ENCODE results near the gene CENPB. TPM values are rescaled to one million over a fixed set of nuclear protein-coding genes. Genes with fewer than 3 reads are reported as not detected.

Gene CENPB
- total RNA-seq, 4 donors from 2014 or later: 72.8 to 109 (median 100) TPM

DNA sequence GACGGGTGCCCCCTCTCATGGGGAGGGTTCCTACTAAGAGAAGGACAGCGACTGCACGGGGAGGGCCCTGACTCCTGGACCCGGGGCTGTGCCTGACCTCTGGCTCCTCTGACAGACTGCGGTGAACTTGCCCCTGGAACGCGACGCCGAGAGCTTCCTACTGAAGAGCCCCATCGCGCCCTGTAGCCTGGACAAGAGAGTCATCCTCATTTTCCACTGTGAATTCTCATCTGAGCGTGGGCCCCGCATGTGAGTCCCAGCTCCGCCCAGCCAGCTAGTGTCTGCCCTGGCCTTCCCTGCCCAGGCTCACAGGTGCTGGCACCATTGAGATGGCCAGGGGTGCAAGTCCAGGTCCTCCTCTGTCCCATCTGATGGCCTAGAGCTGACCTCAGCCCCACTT lies 16.7 kb upstream of the CENPB start:
- DNase-seq (ENCODE audit: low spot score in 2 of 2): no peak
- peak overlapping the region in 2 of 4 donors; percentile 20 to 38 for H3K27ac ChIP-seq
- no peak for TF ChIP-seq EP300 (IDR thresholded peaks at IDR 0.05)
- TF ChIP-seq POLR2A (IDR thresholded peaks at IDR 0.05): no peak
- TF ChIP-seq, protein P1, sequence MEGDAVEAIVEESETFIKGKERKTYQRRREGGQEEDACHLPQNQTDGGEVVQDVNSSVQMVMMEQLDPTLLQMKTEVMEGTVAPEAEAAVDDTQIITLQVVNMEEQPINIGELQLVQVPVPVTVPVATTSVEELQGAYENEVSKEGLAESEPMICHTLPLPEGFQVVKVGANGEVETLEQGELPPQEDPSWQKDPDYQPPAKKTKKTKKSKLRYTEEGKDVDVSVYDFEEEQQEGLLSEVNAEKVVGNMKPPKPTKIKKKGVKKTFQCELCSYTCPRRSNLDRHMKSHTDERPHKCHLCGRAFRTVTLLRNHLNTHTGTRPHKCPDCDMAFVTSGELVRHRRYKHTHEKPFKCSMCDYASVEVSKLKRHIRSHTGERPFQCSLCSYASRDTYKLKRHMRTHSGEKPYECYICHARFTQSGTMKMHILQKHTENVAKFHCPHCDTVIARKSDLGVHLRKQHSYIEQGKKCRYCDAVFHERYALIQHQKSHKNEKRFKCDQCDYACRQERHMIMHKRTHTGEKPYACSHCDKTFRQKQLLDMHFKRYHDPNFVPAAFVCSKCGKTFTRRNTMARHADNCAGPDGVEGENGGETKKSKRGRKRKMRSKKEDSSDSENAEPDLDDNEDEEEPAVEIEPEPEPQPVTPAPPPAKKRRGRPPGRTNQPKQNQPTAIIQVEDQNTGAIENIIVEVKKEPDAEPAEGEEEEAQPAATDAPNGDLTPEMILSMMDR (IDR thresholded peaks at IDR 0.05): no peak
- H3K27me3 ChIP-seq: no peaks in the 10 kb centered on the region
- H3K9me3 ChIP-seq: no peaks in the 10 kb centered on the region
- peaks cover 0 to 71% (median 3%) of the 10 kb centered on the region in 3 donors for H3K36me3 ChIP-seq
- no peak overlapping the region for H3K4me3 ChIP-seq
- WGBS, 2 donors: 87 to 88% methylated on average over 14 of the region's 14 CpGs
- peaks cover 5 to 61% (median 40%) of the 10 kb centered on the region in 4 donors for H3K4me1 ChIP-seq

DNA sequence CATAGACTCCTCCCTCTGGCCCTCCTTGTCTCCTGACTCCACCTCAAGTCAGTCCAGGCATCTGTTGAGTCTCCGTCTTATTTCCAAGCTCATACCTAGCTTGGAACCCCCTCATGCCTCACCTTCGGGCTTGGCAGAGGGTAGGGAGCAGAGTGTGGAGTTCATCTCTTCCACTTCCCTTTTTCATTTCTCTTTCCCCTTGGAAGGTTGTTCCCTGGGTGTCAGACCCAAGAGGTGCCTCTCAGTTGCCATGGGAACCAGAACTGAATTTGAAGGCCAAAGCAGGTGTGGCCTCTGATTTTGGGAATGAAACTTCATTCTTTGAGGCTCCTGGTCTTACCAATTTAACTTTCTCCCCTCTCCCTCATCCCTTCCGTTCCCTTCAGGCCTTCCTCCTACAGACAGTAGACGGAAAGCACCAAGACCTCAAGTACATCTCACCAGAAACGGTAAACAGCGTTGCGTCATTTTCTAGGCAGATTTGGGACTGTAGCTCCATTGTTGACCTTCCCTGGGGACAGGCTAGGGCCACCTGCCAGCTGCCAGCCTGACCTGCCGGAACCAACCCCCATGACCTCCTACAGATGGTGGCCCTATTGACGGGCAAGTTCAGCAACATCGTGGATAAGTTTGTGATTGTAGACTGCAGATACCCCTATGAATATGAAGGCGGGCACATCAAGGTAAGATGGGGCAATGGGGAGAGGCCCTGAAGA lies 16.1 kb upstream of the CENPB start:
- peaks cover 5 to 61% (median 36%) of the 10 kb centered on the region in 4 donors for H3K4me1 ChIP-seq
- no peak overlapping the region for H3K4me3 ChIP-seq
- H3K9me3 ChIP-seq: no peaks in the 10 kb centered on the region
- DNase-seq (ENCODE audit: low spot score in 2 of 2): no peak
- H3K36me3 ChIP-seq: peaks cover 0 to 71% (median 3%) of the 10 kb centered on the region in 3 donors
- no peaks in the 10 kb centered on the region for H3K27me3 ChIP-seq
- 85 to 94% methylated on average over 11 of the region's 11 CpGs for WGBS, 2 donors
- peak overlapping the region in 3 of 4 donors; percentile 20 to 38 (median 33) for H3K27ac ChIP-seq
- TF ChIP-seq, protein P1 (IDR thresholded peaks at IDR 0.05): no peak
- TF ChIP-seq EP300 (IDR thresholded peaks at IDR 0.05) (no peak), POLR2A (IDR thresholded peaks at IDR 0.05) (no peak)

DNA sequence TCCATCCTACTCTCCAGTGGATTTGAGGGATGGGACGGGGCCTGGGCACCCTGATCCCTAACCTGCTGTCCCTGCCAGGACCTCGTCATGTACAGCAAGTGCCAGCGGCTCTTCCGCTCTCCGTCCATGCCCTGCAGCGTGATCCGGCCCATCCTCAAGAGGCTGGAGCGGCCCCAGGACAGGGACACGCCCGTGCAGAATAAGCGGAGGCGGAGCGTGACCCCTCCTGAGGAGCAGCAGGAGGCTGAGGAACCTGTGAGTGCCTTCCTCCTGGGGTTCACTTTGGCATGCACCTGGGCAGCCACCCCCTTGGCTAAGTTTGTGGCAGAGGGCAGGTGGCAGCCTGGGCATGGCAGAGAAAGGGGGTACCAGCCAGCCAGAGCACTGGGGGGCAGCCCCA lies 15.3 kb upstream of the CENPB start:
- H3K4me1 ChIP-seq: peaks cover 0 to 61% (median 36%) of the 10 kb centered on the region in 4 donors
- no peaks in the 10 kb centered on the region for H3K9me3 ChIP-seq
- TF ChIP-seq EP300 (IDR thresholded peaks at IDR 0.05): no peak
- TF ChIP-seq, protein P1 (IDR thresholded peaks at IDR 0.05): no peak
- no peak for TF ChIP-seq POLR2A (IDR thresholded peaks at IDR 0.05)
- DNase-seq (ENCODE audit: low spot score in 2 of 2): no peak
- H3K4me3 ChIP-seq: no peak overlapping the region
- WGBS, 2 donors: 92 to 98% methylated on average over 13 of the region's 13 CpGs
- H3K27ac ChIP-seq: peak overlapping the region in 1 of 4 donors; percentile 38
- peaks cover 0 to 71% (median 3%) of the 10 kb centered on the region in 3 donors for H3K36me3 ChIP-seq
- H3K27me3 ChIP-seq: no peaks in the 10 kb centered on the region

DNA sequence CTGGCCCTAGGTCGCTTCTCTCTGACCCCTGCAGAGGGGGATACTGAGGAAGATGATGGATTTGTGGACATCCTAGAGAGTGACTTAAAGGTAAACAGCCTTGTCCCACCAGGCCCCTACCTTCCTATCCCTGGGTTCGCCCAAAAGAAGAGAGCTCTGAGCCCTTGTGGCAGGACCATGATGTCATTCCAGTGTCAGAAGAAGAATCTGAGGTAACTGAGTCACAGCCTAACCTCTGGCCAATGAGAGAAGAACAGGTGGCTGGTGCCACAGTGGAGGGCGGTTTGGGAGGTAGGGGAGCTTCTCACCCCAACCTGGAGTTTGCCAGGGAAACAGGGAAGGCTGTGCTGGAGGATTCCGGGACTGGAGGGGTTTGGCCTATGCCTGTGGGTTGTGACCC lies 14.8 kb upstream of the CENPB start:
- H3K27ac ChIP-seq: peak overlapping the region in 1 of 4 donors; percentile 38
- H3K27me3 ChIP-seq: no peaks in the 10 kb centered on the region
- no peak for TF ChIP-seq EP300 (IDR thresholded peaks at IDR 0.05)
- no peak for TF ChIP-seq POLR2A (IDR thresholded peaks at IDR 0.05)
- TF ChIP-seq, protein P1 (IDR thresholded peaks at IDR 0.05): no peak
- no peak for DNase-seq (ENCODE audit: low spot score in 2 of 2)
- no peaks in the 10 kb centered on the region for H3K9me3 ChIP-seq
- no peak overlapping the region for H3K4me3 ChIP-seq
- H3K36me3 ChIP-seq: peaks cover 0 to 71% (median 3%) of the 10 kb centered on the region in 3 donors
- WGBS, 2 donors: 92 to 96% methylated on average over 3 to 4 of the region's 4 CpGs
- peaks cover 0 to 62% (median 35%) of the 10 kb centered on the region in 4 donors for H3K4me1 ChIP-seq

DNA sequence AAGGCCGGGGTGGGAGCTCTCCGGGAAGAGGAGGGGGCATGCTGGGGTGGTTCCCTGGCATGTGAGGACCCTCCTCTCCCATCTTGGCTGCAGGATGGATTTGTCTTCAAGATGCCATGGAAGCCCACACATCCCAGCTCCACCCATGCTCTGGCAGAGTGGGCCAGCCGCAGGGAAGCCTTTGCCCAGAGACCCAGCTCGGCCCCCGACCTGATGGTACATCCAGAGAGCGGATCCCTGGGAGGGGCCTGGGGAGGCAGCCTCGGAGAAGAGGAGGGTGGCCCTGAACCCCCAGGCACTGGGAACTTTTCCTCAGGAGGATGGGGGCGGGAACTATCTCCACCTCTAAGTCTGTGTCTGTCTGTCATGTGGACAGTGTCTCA lies 14.3 kb upstream of the CENPB start:
- Histone ChIP-seq H3K36me3 (peaks cover 0 to 68% (median 3%) of the 10 kb centered on the region in 3 donors), H3K27me3 (no peaks in the 10 kb centered on the region), H3K4me1 (peaks cover 0 to 58% (median 32%) of the 10 kb centered on the region in 4 donors), H3K4me3 (no peak overlapping the region), H3K9me3 (no peaks in the 10 kb centered on the region), H3K27ac (peak overlapping the region in 2 of 4 donors; percentile 11 to 38)
- TF ChIP-seq POLR2A (IDR thresholded peaks at IDR 0.05) (no peak), EP300 (IDR thresholded peaks at IDR 0.05) (no peak)
- TF ChIP-seq, protein P1 (IDR thresholded peaks at IDR 0.05): no peak
- WGBS, 2 donors: 93 to 96% methylated on average over 3 to 8 of the region's 8 CpGs
- no peak for DNase-seq (ENCODE audit: low spot score in 2 of 2)
